ENCODE results near the gene ESR1. TPM values are rescaled to one million over a fixed set of nuclear protein-coding genes. Genes with fewer than 3 reads are reported as not detected.

The ESR1 gene
- total and polyA plus RNA-seq, 2 donors (not counting 1 experiment from before 2014, with no cell fraction given): 0.06 to 0.50 TPM

GRCh38 chr6:152001408-152001807, 193.9 kb downstream of the ESR1 start:
- H3K4me3 ChIP-seq (replicated peaks in 1 of 4; ENCODE audit: control extremely low read depth in 1 of 4, insufficient read depth in 1 of 4, low read depth in 3 of 4, low read length in 4 of 4): no peak overlapping the region
- no peak for DNase-seq (ENCODE audit: low read depth in 2 of 2)
- H4K20me1 ChIP-seq (ENCODE audit: control insufficient read depth, extremely low read depth, insufficient read depth, low read length): no peaks in the 10 kb centered on the region
- no peak overlapping the region for H3K27ac ChIP-seq (ENCODE audit: insufficient read depth, low read length)
- H3K36me3 ChIP-seq (ENCODE audit: control insufficient read depth, insufficient read depth, low read length): no peaks in the 10 kb centered on the region
- H3K9ac ChIP-seq (ENCODE audit: insufficient read depth, low read length): no peak overlapping the region
- no peak overlapping the region for H2AFZ ChIP-seq (ENCODE audit: low read length)
- no peaks in the 10 kb centered on the region for H3K9me3 ChIP-seq (ENCODE audit: control insufficient read depth, insufficient read depth, low read depth, low read length)
- no peak for TF ChIP-seq EZH2 (IDR thresholded peaks at IDR 0.05; ENCODE audit: low read length, missing control alignments)
- TF ChIP-seq CTCF (conservative IDR thresholded peaks at IDR 0.05 in 1 of 2, IDR thresholded peaks at IDR 0.05 in 1 of 2; ENCODE audit: low read depth in 1 of 2, low read length in 2 of 2): no peak
- no peaks in the 10 kb centered on the region for H3K27me3 ChIP-seq (ENCODE audit: control insufficient read depth, insufficient read depth, low read length)
- no peaks in the 10 kb centered on the region for H3K4me1 ChIP-seq (ENCODE audit: control insufficient read depth, extremely low read depth, insufficient read depth, low read length)
- H3K79me2 ChIP-seq (ENCODE audit: control insufficient read depth, insufficient read depth, low read length): no peaks in the 10 kb centered on the region
- H3K4me2 ChIP-seq (ENCODE audit: extremely low read depth, insufficient read depth, low read length): no peak overlapping the region

- Histone ChIP-seq H3K27ac (ENCODE audit: insufficient read depth, low read length) (no peak overlapping the region), H3K4me1 (ENCODE audit: control insufficient read depth, extremely low read depth, insufficient read depth, low read length) (no peaks in the 10 kb centered on the region), H3K9me3 (ENCODE audit: control insufficient read depth, insufficient read depth, low read depth, low read length) (no peaks in the 10 kb centered on the region), H3K79me2 (ENCODE audit: control insufficient read depth, insufficient read depth, low read length) (no peaks in the 10 kb centered on the region), H3K9ac (ENCODE audit: insufficient read depth, low read length) (no peak overlapping the region), H2AFZ (ENCODE audit: low read length) (no peak overlapping the region), H3K27me3 (ENCODE audit: control insufficient read depth, insufficient read depth, low read length) (no peaks in the 10 kb centered on the region), H3K4me3 (replicated peaks in 1 of 4; ENCODE audit: control extremely low read depth in 1 of 4, insufficient read depth in 1 of 4, low read depth in 3 of 4, low read length in 4 of 4) (no peak overlapping the region), H4K20me1 (ENCODE audit: control insufficient read depth, extremely low read depth, insufficient read depth, low read length) (no peaks in the 10 kb centered on the region), H3K36me3 (ENCODE audit: control insufficient read depth, insufficient read depth, low read length) (no peaks in the 10 kb centered on the region), H3K4me2 (ENCODE audit: extremely low read depth, insufficient read depth, low read length) (no peak overlapping the region)
- TF ChIP-seq EZH2 (IDR thresholded peaks at IDR 0.05; ENCODE audit: low read length, missing control alignments) (no peak), CTCF (conservative IDR thresholded peaks at IDR 0.05 in 1 of 2, IDR thresholded peaks at IDR 0.05 in 1 of 2; ENCODE audit: low read depth in 1 of 2, low read length in 2 of 2) (no peak)
- DNase-seq (ENCODE audit: low read depth in 2 of 2): no peak
Measured at GRCh38 chr6:152002306-152002705, 194.8 kb downstream of the ESR1 start.

GRCh38 chr6:152004036-152004566, 196.6 kb downstream of the ESR1 start:
- Histone ChIP-seq H3K4me2 (ENCODE audit: extremely low read depth, insufficient read depth, low read length) (no peak overlapping the region), H3K9ac (ENCODE audit: insufficient read depth, low read length) (no peak overlapping the region), H3K27me3 (ENCODE audit: control insufficient read depth, insufficient read depth, low read length) (no peaks in the 10 kb centered on the region), H3K4me3 (replicated peaks in 1 of 4; ENCODE audit: control extremely low read depth in 1 of 4, insufficient read depth in 1 of 4, low read depth in 3 of 4, low read length in 4 of 4) (no peak overlapping the region), H3K27ac (ENCODE audit: insufficient read depth, low read length) (no peak overlapping the region), H2AFZ (ENCODE audit: low read length) (no peak overlapping the region), H3K36me3 (ENCODE audit: control insufficient read depth, insufficient read depth, low read length) (no peaks in the 10 kb centered on the region), H4K20me1 (ENCODE audit: control insufficient read depth, extremely low read depth, insufficient read depth, low read length) (no peaks in the 10 kb centered on the region), H3K9me3 (ENCODE audit: control insufficient read depth, insufficient read depth, low read depth, low read length) (no peaks in the 10 kb centered on the region), H3K4me1 (ENCODE audit: control insufficient read depth, extremely low read depth, insufficient read depth, low read length) (no peaks in the 10 kb centered on the region), H3K79me2 (ENCODE audit: control insufficient read depth, insufficient read depth, low read length) (no peaks in the 10 kb centered on the region)
- DNase-seq (ENCODE audit: low read depth in 2 of 2): peak in 1 of 2 donors; percentile 67
- no peak for TF ChIP-seq EZH2 (IDR thresholded peaks at IDR 0.05; ENCODE audit: low read length, missing control alignments)
- TF ChIP-seq CTCF (conservative IDR thresholded peaks at IDR 0.05 in 1 of 2, IDR thresholded peaks at IDR 0.05 in 1 of 2; ENCODE audit: low read depth in 1 of 2, low read length in 2 of 2): no peak

Data from fibroblast of lung (primary cell).